Measurements from ENCODE around the gene ATF7. TPM values are rescaled to one million over a fixed set of nuclear protein-coding genes. Genes with fewer than 3 reads are reported as not detected.
A peak's percentile ranks its signal among the peaks of the same experiment; 100 is the strongest.
"Not testable (repeated sequence)": the region's sequence is repeated elsewhere in the genome, so short reads cannot be mapped to it uniquely, and the experiment has no call there.

ATF7 gene
- total and polyA plus RNA-seq, 5 donors from 2014 or later, result 11.6 to 41.0 (median 15.8) TPM

GRCh38 chr12:53603196-53603595, 23.0 kb downstream of the ATF7 start:
- no peak for ATAC-seq (ENCODE audit: low read depth in 2 of 2)
- peak overlapping the region in 1 of 3 donors; percentile 47 for H3K27ac Mint-ChIP-seq

GRCh38 chr12:53602176-53602864, 23.9 kb downstream of the ATF7 start:
- Histone ChIP-seq H3K9me3 (ENCODE audit: control insufficient read depth in 2 of 2, low read length in 2 of 2) (no peaks in the 10 kb centered on the region), H3K27ac (ENCODE audit: insufficient read depth, low read length, poor library complexity, severe bottlenecking) (no peak overlapping the region), H3K27me3 (ENCODE audit: control insufficient read depth, insufficient read depth, low read length) (no peaks in the 10 kb centered on the region), H3K4me3 (ENCODE audit: low read depth, low read length) (no peak overlapping the region), H3K4me1 (ENCODE audit: control insufficient read depth, insufficient read depth, low read length, poor library complexity, severe bottlenecking) (no peaks in the 10 kb centered on the region), H3K36me3 (ENCODE audit: control insufficient read depth, insufficient read depth, low read length) (peaks cover 14% of the 10 kb centered on the region)
- no peak for ATAC-seq (ENCODE audit: low read depth in 2 of 2)
- H3K27me3 Mint-ChIP-seq, result no peaks in the 10 kb centered on the region
- H3K9me3 Mint-ChIP-seq, result no peaks in the 10 kb centered on the region
- H3K36me3 Mint-ChIP-seq, result peaks cover 25% of the 10 kb centered on the region
- no peak for DNase-seq
- H3K27ac Mint-ChIP-seq, result no peak overlapping the region
- H3K4me3 Mint-ChIP-seq, result no peak overlapping the region
- peaks cover 7 to 28% (median 20%) of the 10 kb centered on the region in 4 donors for H3K4me1 Mint-ChIP-seq

More at GRCh38 chr12:53603196-53603595, 23.0 kb downstream of the ATF7 start:
- Mint-ChIP-seq H3K4me1 (peaks cover 7 to 28% (median 18%) of the 10 kb centered on the region in 4 donors), H3K36me3 (peaks cover 22% of the 10 kb centered on the region), H3K27me3 (no peaks in the 10 kb centered on the region), H3K9me3 (no peaks in the 10 kb centered on the region), H3K4me3 (no peak overlapping the region)
- H3K36me3 ChIP-seq (ENCODE audit: control insufficient read depth, insufficient read depth, low read length), result peaks cover 14% of the 10 kb centered on the region
- no peak for DNase-seq
- no peak overlapping the region for H3K4me3 ChIP-seq (ENCODE audit: low read depth, low read length)
- no peaks in the 10 kb centered on the region for H3K9me3 ChIP-seq (ENCODE audit: control insufficient read depth in 2 of 2, low read length in 2 of 2)
- no peaks in the 10 kb centered on the region for H3K27me3 ChIP-seq (ENCODE audit: control insufficient read depth, insufficient read depth, low read length)
- no peak overlapping the region for H3K27ac ChIP-seq (ENCODE audit: insufficient read depth, low read length, poor library complexity, severe bottlenecking)
- no peaks in the 10 kb centered on the region for H3K4me1 ChIP-seq (ENCODE audit: control insufficient read depth, insufficient read depth, low read length, poor library complexity, severe bottlenecking)

- no peak for ATAC-seq (ENCODE audit: low read depth in 2 of 2)
- DNase-seq, result no peak
- Mint-ChIP-seq H3K9me3 (no peaks in the 10 kb centered on the region), H3K36me3 (peaks cover 28% of the 10 kb centered on the region), H3K27ac (no peak overlapping the region), H3K27me3 (no peaks in the 10 kb centered on the region), H3K4me3 (no peak overlapping the region), H3K4me1 (peaks cover 7 to 28% (median 22%) of the 10 kb centered on the region in 4 donors)
- no peaks in the 10 kb centered on the region for H3K9me3 ChIP-seq (ENCODE audit: control insufficient read depth in 2 of 2, low read length in 2 of 2)
- peaks cover 14% of the 10 kb centered on the region for H3K36me3 ChIP-seq (ENCODE audit: control insufficient read depth, insufficient read depth, low read length)
- H3K4me1 ChIP-seq (ENCODE audit: control insufficient read depth, insufficient read depth, low read length, poor library complexity, severe bottlenecking), result no peaks in the 10 kb centered on the region
- H3K27me3 ChIP-seq (ENCODE audit: control insufficient read depth, insufficient read depth, low read length), result no peaks in the 10 kb centered on the region
- H3K27ac ChIP-seq (ENCODE audit: insufficient read depth, low read length, poor library complexity, severe bottlenecking), result no peak overlapping the region
- no peak overlapping the region for H3K4me3 ChIP-seq (ENCODE audit: low read depth, low read length)
Observed at GRCh38 chr12:53601296-53601847, 24.8 kb downstream of the ATF7 start.

GRCh38 chr12:53600490-53601295, 25.5 kb downstream of the ATF7 start:
- no peaks in the 10 kb centered on the region for H3K9me3 Mint-ChIP-seq
- peaks cover 28% of the 10 kb centered on the region for H3K36me3 Mint-ChIP-seq
- no peaks in the 10 kb centered on the region for H3K4me1 ChIP-seq (ENCODE audit: control insufficient read depth, insufficient read depth, low read length, poor library complexity, severe bottlenecking)
- DNase-seq (no peak), ATAC-seq (ENCODE audit: low read depth in 2 of 2) (no peak)
- H3K27me3 ChIP-seq (ENCODE audit: control insufficient read depth, insufficient read depth, low read length), result no peaks in the 10 kb centered on the region
- H3K4me3 Mint-ChIP-seq, result no peak overlapping the region
- H3K27ac Mint-ChIP-seq, result no peak overlapping the region
- H3K9me3 ChIP-seq (ENCODE audit: control insufficient read depth in 2 of 2, low read length in 2 of 2), result no peaks in the 10 kb centered on the region
- peaks cover 7 to 28% (median 23%) of the 10 kb centered on the region in 4 donors for H3K4me1 Mint-ChIP-seq
- no peak overlapping the region for H3K4me3 ChIP-seq (ENCODE audit: low read depth, low read length)
- no peaks in the 10 kb centered on the region for H3K27me3 Mint-ChIP-seq
- H3K36me3 ChIP-seq (ENCODE audit: control insufficient read depth, insufficient read depth, low read length), result peaks cover 14% of the 10 kb centered on the region
- no peak overlapping the region for H3K27ac ChIP-seq (ENCODE audit: insufficient read depth, low read length, poor library complexity, severe bottlenecking)

- no peak overlapping the region for H3K4me3 Mint-ChIP-seq
- peaks cover 7 to 29% (median 22%) of the 10 kb centered on the region in 4 donors for H3K4me1 Mint-ChIP-seq
- ATAC-seq (ENCODE audit: low read depth in 2 of 2) (no peak), DNase-seq (no peak)
- H3K9me3 ChIP-seq (ENCODE audit: control insufficient read depth in 2 of 2, low read length in 2 of 2), result no peaks in the 10 kb centered on the region
- H3K27me3 Mint-ChIP-seq, result no peaks in the 10 kb centered on the region
- H3K27ac Mint-ChIP-seq, result no peak overlapping the region
- H3K4me3 ChIP-seq (ENCODE audit: low read depth, low read length), result no peak overlapping the region
- peak overlapping the region; percentile 31 for H3K27ac ChIP-seq (ENCODE audit: insufficient read depth, low read length, poor library complexity, severe bottlenecking)
- H3K9me3 Mint-ChIP-seq, result no peaks in the 10 kb centered on the region
- peaks cover 28% of the 10 kb centered on the region for H3K36me3 Mint-ChIP-seq
- no peaks in the 10 kb centered on the region for H3K27me3 ChIP-seq (ENCODE audit: control insufficient read depth, insufficient read depth, low read length)
- H3K4me1 ChIP-seq (ENCODE audit: control insufficient read depth, insufficient read depth, low read length, poor library complexity, severe bottlenecking), result no peaks in the 10 kb centered on the region
- H3K36me3 ChIP-seq (ENCODE audit: control insufficient read depth, insufficient read depth, low read length), result peaks cover 14% of the 10 kb centered on the region
Observed at GRCh38 chr12:53599579-53599978, 26.6 kb downstream of the ATF7 start.

- H3K4me1 Mint-ChIP-seq, result peaks cover 6 to 27% (median 21%) of the 10 kb centered on the region in 4 donors
- not testable (repeated sequence) for DNase-seq; H3K27ac Mint-ChIP-seq; H3K4me1 ChIP-seq (ENCODE audit: control insufficient read depth, insufficient read depth, low read length, poor library complexity, severe bottlenecking); ATAC-seq (ENCODE audit: low read depth in 2 of 2); H3K4me3 Mint-ChIP-seq; H3K27me3 Mint-ChIP-seq; H3K4me3 ChIP-seq (ENCODE audit: low read depth, low read length); H3K27ac ChIP-seq (ENCODE audit: insufficient read depth, low read length, poor library complexity, severe bottlenecking); H3K27me3 ChIP-seq (ENCODE audit: control insufficient read depth, insufficient read depth, low read length); H3K9me3 ChIP-seq (ENCODE audit: control insufficient read depth in 2 of 2, low read length in 2 of 2); H3K9me3 Mint-ChIP-seq
- H3K36me3 ChIP-seq (ENCODE audit: control insufficient read depth, insufficient read depth, low read length), result peaks cover 14% of the 10 kb centered on the region
- peaks cover 28% of the 10 kb centered on the region for H3K36me3 Mint-ChIP-seq
Observed at GRCh38 chr12:53598971-53599370, 27.2 kb downstream of the ATF7 start.

- ATAC-seq (ENCODE audit: low read depth in 2 of 2) (no peak), DNase-seq (no peak)
- Mint-ChIP-seq H3K4me1 (peaks cover 0 to 22% (median 18%) of the 10 kb centered on the region in 4 donors), H3K27me3 (no peaks in the 10 kb centered on the region), H3K4me3 (no peak overlapping the region), H3K9me3 (no peaks in the 10 kb centered on the region), H3K27ac (no peak overlapping the region), H3K36me3 (peaks cover 29% of the 10 kb centered on the region)
- Histone ChIP-seq H3K27me3 (ENCODE audit: control insufficient read depth, insufficient read depth, low read length) (no peaks in the 10 kb centered on the region), H3K9me3 (ENCODE audit: control insufficient read depth in 2 of 2, low read length in 2 of 2) (no peaks in the 10 kb centered on the region), H3K36me3 (ENCODE audit: control insufficient read depth, insufficient read depth, low read length) (peaks cover 12% of the 10 kb centered on the region), H3K4me1 (ENCODE audit: control insufficient read depth, insufficient read depth, low read length, poor library complexity, severe bottlenecking) (no peaks in the 10 kb centered on the region), H3K27ac (ENCODE audit: insufficient read depth, low read length, poor library complexity, severe bottlenecking) (no peak overlapping the region), H3K4me3 (ENCODE audit: low read depth, low read length) (no peak overlapping the region)
Observed at GRCh38 chr12:53596920-53597363, 29.2 kb downstream of the ATF7 start.
